Liver (tissue), 9 donors: Measurements from ENCODE around the gene TERT. TPM values are rescaled to one million over a fixed set of nuclear protein-coding genes. Genes with fewer than 3 reads are reported as not detected.
A peak's percentile ranks its signal among the peaks of the same experiment; 100 is the strongest.
"Not testable (repeated sequence)": the region's sequence is repeated elsewhere in the genome, so short reads cannot be mapped to it uniquely, and the experiment has no call there.

ENCODE experiments used
- DNase-seq: peaks from one replicate; pipeline ENCODE4 v3.0.0-alpha.2; 2017; ENCODE audit warnings: low spot score
- H3K27ac ChIP-seq, 2 donors: one replicate each; pipeline ENCODE4 v1.7.0; 2013; ENCODE audit warnings: inconsistent platforms in 2 of 2, low read length in 2 of 2, control low read depth in 1 of 2, low read depth in 1 of 2, mild to moderate bottlenecking in 1 of 2
- H3K27me3 ChIP-seq, 4 donors: one replicate each; pipeline versions ENCODE4 v1.6.1 to v1.7.0; 2013; ENCODE audit warnings: low read length in 3 of 4, inconsistent platforms in 1 of 4, mild to moderate bottlenecking in 1 of 4, moderate library complexity in 1 of 4; ENCODE audit not compliant: control insufficient read depth in 4 of 4, insufficient read depth in 4 of 4
- H3K36me3 ChIP-seq, 4 donors: one replicate each; pipeline versions ENCODE4 v1.6.1 to v1.7.0; 2013; ENCODE audit warnings: low read length in 3 of 4, mild to moderate bottlenecking in 3 of 4, low read depth in 1 of 4, moderate library complexity in 1 of 4; ENCODE audit not compliant: control insufficient read depth in 4 of 4, insufficient read depth in 3 of 4
- H3K4me1 ChIP-seq, 4 donors: one replicate each; pipeline versions ENCODE4 v1.6.1 to v1.7.0; 2013; ENCODE audit warnings: low read length in 3 of 4, mild to moderate bottlenecking in 3 of 4, moderate library complexity in 1 of 4; ENCODE audit not compliant: control insufficient read depth in 4 of 4, insufficient read depth in 4 of 4
- H3K4me3 ChIP-seq, 3 donors: one replicate each; pipeline versions ENCODE4 v1.6.1 to v1.7.0; 2013; ENCODE audit warnings: low read length in 3 of 3, control low read depth in 1 of 3, low read depth in 1 of 3, mild to moderate bottlenecking in 1 of 3
- H3K9ac ChIP-seq, 2 donors: one replicate each; pipeline ENCODE4 v1.7.0; 2013; ENCODE audit warnings: low read length in 2 of 2, mild to moderate bottlenecking in 2 of 2, moderate library complexity in 2 of 2, control low read depth in 1 of 2, low read depth in 1 of 2
- H3K9me3 ChIP-seq, 4 donors: one replicate each; pipeline versions ENCODE4 v1.6.1 to v1.7.0; 2013; ENCODE audit warnings: low read length in 3 of 4; ENCODE audit not compliant: control insufficient read depth in 4 of 4
- EGR1 ChIP-seq, 2 donors: IDR thresholded peaks; 2 replicates each; pipeline ENCODE4 v1.6.1; 2016 to 2018; ENCODE audit warnings: antibody characterized with exemption in 2 of 2, low read depth in 2 of 2
- HNF4A ChIP-seq, 2 donors: conservative IDR thresholded peaks; 2 replicates each; pipeline ENCODE4 v1.6.1; 2016; ENCODE audit warnings: antibody characterized with exemption in 2 of 2, mild to moderate bottlenecking in 2 of 2
- HNF4G ChIP-seq: IDR thresholded peaks from 2 replicates; pipeline ENCODE4 v1.6.1; 2016; ENCODE audit warnings: antibody characterized with exemption
- JUND ChIP-seq, 2 donors: IDR thresholded peaks; 2 replicates each; pipeline ENCODE4 v1.6.1; 2016; ENCODE audit warnings: antibody characterized with exemption in 2 of 2
- MAX ChIP-seq: IDR thresholded peaks from 2 replicates; pipeline ENCODE4 v1.6.1; 2016; ENCODE audit warnings: antibody characterized with exemption
- NR2F2 ChIP-seq: IDR thresholded peaks from 2 replicates; pipeline ENCODE4 v1.6.1; 2016; ENCODE audit warnings: antibody characterized with exemption
- RXRA ChIP-seq, 2 donors: IDR thresholded peaks; 2 replicates each; pipeline ENCODE4 v1.6.1; 2017 to 2018; ENCODE audit warnings: antibody characterized with exemption in 2 of 2, mild to moderate bottlenecking in 1 of 2
- SP1 ChIP-seq: IDR thresholded peaks from 2 replicates; pipeline ENCODE4 v1.6.1; 2018; ENCODE audit warnings: antibody characterized with exemption, mild to moderate bottlenecking
- YY1 ChIP-seq: IDR thresholded peaks from 2 replicates; pipeline ENCODE4 v1.6.1; 2016; ENCODE audit warnings: antibody characterized with exemption, mild to moderate bottlenecking
- ZBTB33 ChIP-seq: IDR thresholded peaks from 2 replicates; pipeline ENCODE4 v1.6.1; 2016; ENCODE audit warnings: antibody characterized with exemption
- WGBS: extraction: QIAGEN DNeasy Blood & Tissue Kit; methylation state at CpG from one replicate; pipeline ENCODE4 v1.1.7; 2013; 5-methylcytosine and 5-hydroxymethylcytosine counted together
- polyA plus RNA-seq, 2 donors: library from polyadenylated mRNA; stranded (reverse) in 1 of 2; unstranded in 1 of 2; fragments of 200-250 nt in 1 of 2; fragments of >200 nt in 1 of 2; fragmentation: Nextera tagmentation in 1 of 2; extraction: Ambion mirVana in 1 of 2; gene quantifications; one replicate each; pipeline versions ENCODE4 v1.2.1 to v1.2.3, GENCODE V29; 2013 to 2015
- total RNA-seq, 2 donors: library from RNA; depleted of rRNA; stranded (reverse); fragments of >200 nt; gene quantifications; one replicate each; pipeline ENCODE4 v1.2.3, GENCODE V29; 2014
- TF ChIP-seq, protein P1 (sequence below): IDR thresholded peaks from 2 replicates; pipeline ENCODE4 v1.6.1; 2016; ENCODE audit warnings: antibody characterized with exemption, mild to moderate bottlenecking
- donor health status: healthy.
- donor health status: healthy.
- donor health status: healthy.
- donor health status: healthy.
- donor health status: healthy.

Gene TERT
- total and polyA plus RNA-seq, 4 donors, result 0.14 TPM; not detected in 3

DNA sequence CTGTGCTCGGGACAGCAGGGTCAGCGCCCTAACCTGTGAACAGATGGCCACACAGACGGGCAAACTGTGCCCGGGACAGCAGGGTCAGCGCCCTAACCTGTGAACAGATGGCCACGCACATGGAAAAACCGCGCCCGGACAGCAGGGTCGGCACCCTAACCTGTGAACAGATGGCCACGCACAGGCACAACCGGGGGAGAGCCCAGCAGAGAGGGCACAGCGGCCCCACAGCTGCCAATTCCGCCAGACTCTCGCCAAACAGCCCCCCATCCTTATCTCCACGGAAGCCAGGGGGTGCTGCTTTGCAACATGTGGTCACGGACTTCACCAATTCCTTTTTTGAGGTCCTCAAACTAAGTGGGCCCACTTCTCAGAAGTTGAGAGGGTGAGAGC is 44.9 kb upstream of the TERT start:
- H3K4me1 ChIP-seq, result peaks cover 17 to 73% (median 61%) of the 10 kb centered on the region in 4 donors
- H3K27ac ChIP-seq, H3K4me3 ChIP-seq, H3K9me3 ChIP-seq, DNase-seq, H3K9ac ChIP-seq, H3K27me3 ChIP-seq: not testable (repeated sequence)
- peak; percentile 32 to 42 for TF ChIP-seq HNF4A (conservative IDR thresholded peaks at IDR 0.05)
- peak; percentile 61 to 65 for TF ChIP-seq RXRA (IDR thresholded peaks at IDR 0.05)
- H3K36me3 ChIP-seq, result peaks cover 17 to 43% (median 27%) of the 10 kb centered on the region in 4 donors
- 59% methylated on average over 17 of the region's 17 CpGs for WGBS

DNA sequence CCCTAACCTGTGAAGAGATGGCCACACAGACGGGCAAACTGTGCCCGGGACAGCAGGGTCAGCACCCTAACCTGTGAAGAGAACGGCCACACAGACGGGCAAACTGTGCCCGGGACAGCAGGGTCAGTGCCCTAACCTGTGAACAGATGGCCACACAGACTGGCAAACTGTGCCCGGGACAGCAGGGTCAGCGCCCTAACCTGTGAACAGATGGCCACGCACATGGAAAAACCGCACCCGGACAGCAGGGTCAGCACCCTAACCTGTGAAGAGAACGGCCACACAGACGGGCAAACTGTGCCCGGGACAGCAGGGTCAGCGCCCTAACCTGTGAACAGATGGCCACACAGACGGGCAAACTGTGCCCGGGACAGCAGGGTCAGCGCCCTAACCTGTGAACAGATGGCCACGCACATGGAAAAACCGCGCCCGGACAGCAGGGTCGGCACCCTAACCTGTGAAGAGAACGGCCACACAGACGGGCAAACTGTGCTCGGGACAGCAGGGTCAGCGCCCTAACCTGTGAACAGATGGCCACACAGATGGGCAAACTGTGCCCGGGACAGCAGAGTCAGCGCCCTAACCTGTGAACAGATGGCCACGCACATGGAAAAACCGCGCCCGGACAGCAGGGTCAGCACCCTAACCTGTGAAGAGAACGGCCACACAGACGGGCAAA is 44.4 kb upstream of the TERT start:
- TF ChIP-seq HNF4A (conservative IDR thresholded peaks at IDR 0.05) (peak; percentile 82 to 85), ZBTB33 (peak; percentile 61), MAX (peak; percentile 84), HNF4G (peak; percentile 20), RXRA (IDR thresholded peaks at IDR 0.05) (peak; percentile 97), EGR1 (IDR thresholded peaks at IDR 0.05; ENCODE audit: low read depth in 2 of 2) (peak; percentile 27 to 72), JUND (IDR thresholded peaks at IDR 0.05) (peak in 1 of 2 donors; percentile 45), SP1 (peak; percentile 88), NR2F2 (peak; percentile 82), YY1 (peak; percentile 26)
- TF ChIP-seq, protein P1, sequence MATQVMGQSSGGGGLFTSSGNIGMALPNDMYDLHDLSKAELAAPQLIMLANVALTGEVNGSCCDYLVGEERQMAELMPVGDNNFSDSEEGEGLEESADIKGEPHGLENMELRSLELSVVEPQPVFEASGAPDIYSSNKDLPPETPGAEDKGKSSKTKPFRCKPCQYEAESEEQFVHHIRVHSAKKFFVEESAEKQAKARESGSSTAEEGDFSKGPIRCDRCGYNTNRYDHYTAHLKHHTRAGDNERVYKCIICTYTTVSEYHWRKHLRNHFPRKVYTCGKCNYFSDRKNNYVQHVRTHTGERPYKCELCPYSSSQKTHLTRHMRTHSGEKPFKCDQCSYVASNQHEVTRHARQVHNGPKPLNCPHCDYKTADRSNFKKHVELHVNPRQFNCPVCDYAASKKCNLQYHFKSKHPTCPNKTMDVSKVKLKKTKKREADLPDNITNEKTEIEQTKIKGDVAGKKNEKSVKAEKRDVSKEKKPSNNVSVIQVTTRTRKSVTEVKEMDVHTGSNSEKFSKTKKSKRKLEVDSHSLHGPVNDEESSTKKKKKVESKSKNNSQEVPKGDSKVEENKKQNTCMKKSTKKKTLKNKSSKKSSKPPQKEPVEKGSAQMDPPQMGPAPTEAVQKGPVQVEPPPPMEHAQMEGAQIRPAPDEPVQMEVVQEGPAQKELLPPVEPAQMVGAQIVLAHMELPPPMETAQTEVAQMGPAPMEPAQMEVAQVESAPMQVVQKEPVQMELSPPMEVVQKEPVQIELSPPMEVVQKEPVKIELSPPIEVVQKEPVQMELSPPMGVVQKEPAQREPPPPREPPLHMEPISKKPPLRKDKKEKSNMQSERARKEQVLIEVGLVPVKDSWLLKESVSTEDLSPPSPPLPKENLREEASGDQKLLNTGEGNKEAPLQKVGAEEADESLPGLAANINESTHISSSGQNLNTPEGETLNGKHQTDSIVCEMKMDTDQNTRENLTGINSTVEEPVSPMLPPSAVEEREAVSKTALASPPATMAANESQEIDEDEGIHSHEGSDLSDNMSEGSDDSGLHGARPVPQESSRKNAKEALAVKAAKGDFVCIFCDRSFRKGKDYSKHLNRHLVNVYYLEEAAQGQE, result peak; percentile 77
- Histone ChIP-seq H3K4me1 (peaks cover 17 to 73% (median 61%) of the 10 kb centered on the region in 4 donors), H3K4me3 (peak overlapping the region in 1 of 3 donors; percentile 24), H3K27ac (peak overlapping the region in 1 of 2 donors; percentile 25), H3K36me3 (peaks cover 17 to 47% (median 29%) of the 10 kb centered on the region in 4 donors)
- not testable (repeated sequence) for H3K27me3 ChIP-seq, H3K9me3 ChIP-seq, DNase-seq, H3K9ac ChIP-seq
- WGBS, result 45% methylated on average over 33 of the region's 34 CpGs
